ENCODE measurements around the gene UGT1A9. TPM values are rescaled to one million over a fixed set of nuclear protein-coding genes. Genes with fewer than 3 reads are reported as not detected.

Gene UGT1A9
- total RNA-seq, 1 experiment from 2014 or later: not detected

- Histone ChIP-seq H3K9me3 (replicated peaks) (no peaks in the 10 kb centered on the region), H3K4me3 (no peak overlapping the region), H3K4me1 (replicated peaks) (no peaks in the 10 kb centered on the region), H3K36me3 (no peaks in the 10 kb centered on the region), H3K27me3 (replicated peaks) (peaks cover 6% of the 10 kb centered on the region; the same call in 1 of the 2 replicates), H3K27ac (no peak overlapping the region)
- no peak for DNase-seq (ENCODE audit: low read depth in 1 of 2, low spot score in 2 of 2)
These were observed 7.8 kb upstream of the UGT1A9 start for GRCh38 chr2:233663911-233664310.

- Histone ChIP-seq H3K4me3 (no peak overlapping the region), H3K27me3 (replicated peaks) (no peaks in the 10 kb centered on the region), H3K4me1 (replicated peaks) (no peaks in the 10 kb centered on the region), H3K9me3 (replicated peaks) (no peaks in the 10 kb centered on the region), H3K36me3 (no peaks in the 10 kb centered on the region), H3K27ac (no peak overlapping the region)
- DNase-seq (ENCODE audit: low read depth in 1 of 2, low spot score in 2 of 2): no peak
These were observed 3.0 kb upstream of the UGT1A9 start for GRCh38 chr2:233668605-233669260.

- no peak overlapping the region for H3K27ac ChIP-seq
- H3K4me3 ChIP-seq: no peak overlapping the region
- H3K9me3 ChIP-seq (replicated peaks): no peaks in the 10 kb centered on the region
- DNase-seq (ENCODE audit: low read depth in 1 of 2, low spot score in 2 of 2): no peak
- H3K36me3 ChIP-seq: no peaks in the 10 kb centered on the region
- H3K27me3 ChIP-seq (replicated peaks): no peaks in the 10 kb centered on the region
- no peaks in the 10 kb centered on the region for H3K4me1 ChIP-seq (replicated peaks)
These were observed 1.2 kb downstream of the UGT1A9 start for GRCh38 chr2:233672886-233673285.

- Histone ChIP-seq H3K4me1 (replicated peaks) (no peaks in the 10 kb centered on the region), H3K9me3 (replicated peaks) (no peaks in the 10 kb centered on the region), H3K4me3 (no peak overlapping the region), H3K36me3 (no peaks in the 10 kb centered on the region), H3K27ac (no peak overlapping the region), H3K27me3 (replicated peaks) (no peaks in the 10 kb centered on the region)
- DNase-seq (ENCODE audit: low read depth in 1 of 2, low spot score in 2 of 2): no peak
These were observed 2.2 kb downstream of the UGT1A9 start for GRCh38 chr2:233673896-233674295.

GRCh38 chr2:233674314-233674713, 2.6 kb downstream of the UGT1A9 start:
- DNase-seq (ENCODE audit: low read depth in 1 of 2, low spot score in 2 of 2): no peak
- Histone ChIP-seq H3K4me3 (no peak overlapping the region), H3K27ac (no peak overlapping the region), H3K27me3 (replicated peaks) (no peaks in the 10 kb centered on the region), H3K9me3 (replicated peaks) (no peaks in the 10 kb centered on the region), H3K36me3 (no peaks in the 10 kb centered on the region), H3K4me1 (replicated peaks) (no peaks in the 10 kb centered on the region)

- no peaks in the 10 kb centered on the region for H3K4me1 ChIP-seq (replicated peaks)
- no peaks in the 10 kb centered on the region for H3K9me3 ChIP-seq (replicated peaks)
- H3K27me3 ChIP-seq (replicated peaks): no peaks in the 10 kb centered on the region
- DNase-seq (ENCODE audit: low read depth in 1 of 2, low spot score in 2 of 2): no peak
- H3K4me3 ChIP-seq: no peak overlapping the region
- H3K27ac ChIP-seq: no peak overlapping the region
- no peaks in the 10 kb centered on the region for H3K36me3 ChIP-seq
These were observed 3.3 kb downstream of the UGT1A9 start for GRCh38 chr2:233674995-233675394.

- Histone ChIP-seq H3K27ac (no peak overlapping the region), H3K9me3 (replicated peaks) (no peaks in the 10 kb centered on the region), H3K36me3 (no peaks in the 10 kb centered on the region), H3K4me1 (replicated peaks) (no peaks in the 10 kb centered on the region), H3K4me3 (no peak overlapping the region), H3K27me3 (replicated peaks) (no peaks in the 10 kb centered on the region)
- no peak for DNase-seq (ENCODE audit: low read depth in 1 of 2, low spot score in 2 of 2)
These were observed 4.3 kb downstream of the UGT1A9 start for GRCh38 chr2:233676046-233676445.

- Histone ChIP-seq H3K9me3 (replicated peaks) (no peaks in the 10 kb centered on the region), H3K36me3 (no peaks in the 10 kb centered on the region), H3K4me1 (replicated peaks) (no peaks in the 10 kb centered on the region), H3K27ac (no peak overlapping the region), H3K4me3 (no peak overlapping the region), H3K27me3 (replicated peaks) (no peaks in the 10 kb centered on the region)
- no peak for DNase-seq (ENCODE audit: low read depth in 1 of 2, low spot score in 2 of 2)
These were observed 7.5 kb downstream of the UGT1A9 start for GRCh38 chr2:233679196-233679595.

- H3K4me3 ChIP-seq: no peak overlapping the region
- H3K27ac ChIP-seq: no peak overlapping the region
- H3K4me1 ChIP-seq (replicated peaks): no peaks in the 10 kb centered on the region
- no peaks in the 10 kb centered on the region for H3K36me3 ChIP-seq
- DNase-seq (ENCODE audit: low read depth in 1 of 2, low spot score in 2 of 2): no peak
- H3K27me3 ChIP-seq (replicated peaks): no peaks in the 10 kb centered on the region
- H3K9me3 ChIP-seq (replicated peaks): no peaks in the 10 kb centered on the region
These were observed 8.8 kb downstream of the UGT1A9 start for GRCh38 chr2:233680361-233681045.

- Histone ChIP-seq H3K27me3 (replicated peaks) (no peaks in the 10 kb centered on the region), H3K4me3 (no peak within 1 kb of the TSS), H3K4me1 (replicated peaks) (no peaks in the 10 kb centered on the region), H3K36me3 (no peaks in the 10 kb centered on the region), H3K27ac (no peak within 1 kb of the TSS), H3K9me3 (replicated peaks) (no peaks in the 10 kb centered on the region)
- no peak for DNase-seq (ENCODE audit: low read depth in 1 of 2, low spot score in 2 of 2)
These were observed 9.9 kb downstream of the UGT1A9 start, which contains the start of gene UGT1A7 for GRCh38 chr2:233681521-233682099. Gene UGT1A7, plus strand, starts transcription at chr2:233681901. Its CDS starts 37 bp downstream, at chr2:233681938.

- Histone ChIP-seq H3K27ac (no peak overlapping the region), H3K27me3 (replicated peaks) (no peaks in the 10 kb centered on the region), H3K4me1 (replicated peaks) (no peaks in the 10 kb centered on the region)
These were observed 12.9 kb downstream of the UGT1A9 start for GRCh38 chr2:233684640-233685039.

GRCh38 chr2:233686928-233687327, 15.2 kb downstream of the UGT1A9 start:
- H3K27me3 ChIP-seq (replicated peaks): no peaks in the 10 kb centered on the region
- no peaks in the 10 kb centered on the region for H3K36me3 ChIP-seq
- no peaks in the 10 kb centered on the region for H3K4me1 ChIP-seq (replicated peaks)
- no peak for DNase-seq (ENCODE audit: low read depth in 1 of 2, low spot score in 2 of 2)
- H3K9me3 ChIP-seq (replicated peaks): no peaks in the 10 kb centered on the region
- H3K27ac ChIP-seq: no peak overlapping the region
- no peak overlapping the region for H3K4me3 ChIP-seq

More at GRCh38 chr2:233684640-233685039, 12.9 kb downstream of the UGT1A9 start:
- no peaks in the 10 kb centered on the region for H3K9me3 ChIP-seq (replicated peaks)
- no peak overlapping the region for H3K4me3 ChIP-seq
- DNase-seq (ENCODE audit: low read depth in 1 of 2, low spot score in 2 of 2): no peak
- H3K36me3 ChIP-seq: no peaks in the 10 kb centered on the region

- Histone ChIP-seq H3K4me3 (no peak overlapping the region), H3K27me3 (replicated peaks) (no peaks in the 10 kb centered on the region), H3K27ac (no peak overlapping the region), H3K36me3 (no peaks in the 10 kb centered on the region), H3K9me3 (replicated peaks) (no peaks in the 10 kb centered on the region), H3K4me1 (replicated peaks) (no peaks in the 10 kb centered on the region)
- no peak for DNase-seq (ENCODE audit: low read depth in 1 of 2, low spot score in 2 of 2)
These were observed 16.6 kb downstream of the UGT1A9 start for GRCh38 chr2:233688341-233688740.

- no peaks in the 10 kb centered on the region for H3K4me1 ChIP-seq (replicated peaks)
- H3K9me3 ChIP-seq (replicated peaks): no peaks in the 10 kb centered on the region
- no peaks in the 10 kb centered on the region for H3K36me3 ChIP-seq
- H3K4me3 ChIP-seq: no peak overlapping the region
- H3K27me3 ChIP-seq (replicated peaks): no peaks in the 10 kb centered on the region
- H3K27ac ChIP-seq: no peak overlapping the region
- no peak for DNase-seq (ENCODE audit: low read depth in 1 of 2, low spot score in 2 of 2)
These were observed 17.3 kb downstream of the UGT1A9 start for GRCh38 chr2:233689031-233689430.
